Right lobe of liver (tissue), 6 donors: ENCODE measurements around the gene TRIM66. TPM values are rescaled to one million over a fixed set of nuclear protein-coding genes. Genes with fewer than 3 reads are reported as not detected.

Source experiments
- ATAC-seq, 4 donors: fragments of 200-7000 bp; cut with Tn5 transposase; one replicate each; pipeline ENCODE4 v1.9.1; 2020; ENCODE audit warnings: mild to moderate bottlenecking in 4 of 4, moderate library complexity in 4 of 4
- DNase-seq, 3 donors: peaks; one replicate each; pipeline ENCODE4 v3.0.0-alpha.2; 2020
- H3K27ac ChIP-seq, 3 donors: fragments of 200-600 bp; one replicate each; pipeline ENCODE4 v1.8.0; 2022
- H3K27me3 ChIP-seq, 2 donors: fragments of 200-600 bp; one replicate each; pipeline ENCODE4 v1.8.0; 2022
- H3K36me3 ChIP-seq, 4 donors: fragments of 200-600 bp; sonication (generic) in 1 of 4; one replicate each; pipeline versions ENCODE4 v1.5.1 to v1.8.0; 2017 to 2022; ENCODE audit warnings: control low read depth in 1 of 4
- H3K4me1 ChIP-seq, 4 donors: fragments of 200-600 bp; sonication (generic) in 1 of 4; one replicate each; pipeline versions ENCODE4 v1.5.1 to v1.8.0; 2017 to 2022; ENCODE audit warnings: control low read depth in 1 of 4
- H3K4me3 ChIP-seq, 3 donors: fragments of 200-600 bp; one replicate each; pipeline ENCODE4 v1.8.0; 2022
- H3K9me3 ChIP-seq, 4 donors: fragments of 200-600 bp; sonication (generic) in 1 of 4; one replicate each; pipeline versions ENCODE4 v1.5.1 to v1.8.0; 2017 to 2022; ENCODE audit warnings: control low read depth in 1 of 4
- POLR2A ChIP-seq: fragments of 450-650 bp; IDR thresholded peaks from one replicate; pipeline ENCODE4 v1.6.1; 2017; ENCODE audit warnings: antibody characterized with exemption, mild to moderate bottlenecking
- WGBS: methylation state at CpG from one replicate; pipeline ENCODE4 v1.1.6; 2018; ENCODE audit warnings: low coverage, low lambda C conversion rate; ENCODE audit not compliant: insufficient coverage; ENCODE audit errors: missing lambda C conversion rate; 5-methylcytosine and 5-hydroxymethylcytosine counted together
- intact Hi-C, 2 donors: fragments of 100-400 bp; cut with DNase I; formaldehyde crosslinking; loops; one replicate each; pipeline versions ENCODE4 v1.11.2 to v1.14.1; 2022
- total RNA-seq, 6 experiments: library from RNA; depleted of rRNA in 2 of 6; stranded (reverse); fragments of >200 nt in 2 of 6; fragmentation: NEBNext Ultra II Directional in 3 of 6; extraction: Animal tissue kit (Norgen Biotek cat#: 25700) in 3 of 6; gene quantifications; one replicate each; pipeline versions ENCODE4 v1.1.0 to v1.2.4, GENCODE V29; 2016 to 2023
- TF ChIP-seq, protein P1 (sequence below), 4 donors: fragments of 200-600 bp in 3 of 4; fragments of 450-650 bp in 1 of 4; IDR thresholded peaks; one replicate each; pipeline versions ENCODE4 v1.5.1 to v1.8.0; 2016 to 2022; ENCODE audit warnings: antibody characterized with exemption in 4 of 4, mild to moderate bottlenecking in 2 of 4
- donor health status: DM: no; HTN: yes; CAD: no.
- donor health status: DM: no; HTN: no; CAD: no.
- donor health status: DM: no; HTN: no; CAD: no.
- donor health status: DM: no; HTN: yes; CAD: no.
- donor health status: DM: no; HTN: yes; CAD: no.

TRIM66 gene
- total RNA-seq, 6 experiments from 2014 or later = 4.0 to 16.4 (median 6.9) TPM

DNA sequence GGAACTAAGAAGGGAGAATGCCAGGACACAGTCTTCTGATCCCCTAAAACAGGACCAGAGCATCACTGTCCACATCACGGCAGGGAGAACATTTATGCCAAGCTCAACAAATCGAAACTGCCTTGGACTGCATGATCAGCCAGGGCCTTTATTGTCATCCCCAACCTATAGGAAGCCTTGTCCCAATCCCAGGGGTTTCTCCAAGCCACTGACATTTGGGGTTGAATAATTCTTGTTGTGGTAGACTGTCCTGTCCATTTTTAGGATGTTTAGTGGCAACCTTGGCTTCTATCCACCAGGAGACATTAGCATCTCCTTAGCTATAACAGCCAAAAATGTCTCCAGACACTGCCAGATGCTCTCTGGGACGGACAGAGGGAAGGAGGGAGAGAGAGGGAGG is 37.3 kb upstream of the TRIM66 start:
- Histone ChIP-seq H3K9me3 (no peaks in the 10 kb centered on the region), H3K27me3 (no peaks in the 10 kb centered on the region), H3K4me1 (peaks cover 0 to 52% (median 25%) of the 10 kb centered on the region in 4 donors), H3K36me3 (no peaks in the 10 kb centered on the region), H3K27ac (peak overlapping the region; percentile 6 to 87 (median 43)), H3K4me3 (no peak overlapping the region)
- DNase-seq (no peak), ATAC-seq (no peak)
- intact Hi-C loops = no loop called here
- 73% methylated on average over 3 of the region's 3 CpGs for WGBS
- TF ChIP-seq POLR2A = no peak
- TF ChIP-seq, protein P1, sequence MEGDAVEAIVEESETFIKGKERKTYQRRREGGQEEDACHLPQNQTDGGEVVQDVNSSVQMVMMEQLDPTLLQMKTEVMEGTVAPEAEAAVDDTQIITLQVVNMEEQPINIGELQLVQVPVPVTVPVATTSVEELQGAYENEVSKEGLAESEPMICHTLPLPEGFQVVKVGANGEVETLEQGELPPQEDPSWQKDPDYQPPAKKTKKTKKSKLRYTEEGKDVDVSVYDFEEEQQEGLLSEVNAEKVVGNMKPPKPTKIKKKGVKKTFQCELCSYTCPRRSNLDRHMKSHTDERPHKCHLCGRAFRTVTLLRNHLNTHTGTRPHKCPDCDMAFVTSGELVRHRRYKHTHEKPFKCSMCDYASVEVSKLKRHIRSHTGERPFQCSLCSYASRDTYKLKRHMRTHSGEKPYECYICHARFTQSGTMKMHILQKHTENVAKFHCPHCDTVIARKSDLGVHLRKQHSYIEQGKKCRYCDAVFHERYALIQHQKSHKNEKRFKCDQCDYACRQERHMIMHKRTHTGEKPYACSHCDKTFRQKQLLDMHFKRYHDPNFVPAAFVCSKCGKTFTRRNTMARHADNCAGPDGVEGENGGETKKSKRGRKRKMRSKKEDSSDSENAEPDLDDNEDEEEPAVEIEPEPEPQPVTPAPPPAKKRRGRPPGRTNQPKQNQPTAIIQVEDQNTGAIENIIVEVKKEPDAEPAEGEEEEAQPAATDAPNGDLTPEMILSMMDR (IDR thresholded peaks at IDR 0.05) = no peak

DNA sequence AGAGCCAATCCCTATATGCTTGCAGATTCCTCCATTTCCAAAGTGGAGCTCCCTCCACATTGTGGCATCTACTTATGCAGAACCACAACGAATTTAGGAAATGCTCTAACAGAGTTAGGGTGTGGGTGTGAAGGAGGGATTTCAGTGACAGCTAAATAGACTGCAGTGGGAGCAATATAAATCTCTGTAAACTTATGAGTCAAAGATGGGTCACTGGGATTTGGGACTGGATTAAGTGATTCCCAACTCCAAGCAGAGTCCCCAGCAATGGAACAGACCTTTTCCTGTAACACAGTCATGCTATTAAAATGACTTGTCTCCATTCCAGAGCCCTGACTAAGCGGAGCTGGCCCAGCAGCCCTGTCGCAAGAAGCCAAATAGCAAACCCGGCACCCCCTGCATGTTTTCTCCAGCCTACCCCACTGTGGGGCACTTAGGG is 36.8 kb upstream of the TRIM66 start:
- no peaks in the 10 kb centered on the region for H3K9me3 ChIP-seq
- H3K4me3 ChIP-seq = no peak overlapping the region
- peak in 1 of 4 donors; percentile 50 for ATAC-seq
- peak overlapping the region in 2 of 3 donors; percentile 81 to 87 for H3K27ac ChIP-seq
- H3K36me3 ChIP-seq = no peaks in the 10 kb centered on the region
- intact Hi-C loops = no loop called here
- H3K4me1 ChIP-seq = peaks cover 0 to 57% (median 28%) of the 10 kb centered on the region in 4 donors
- TF ChIP-seq, protein P1 (IDR thresholded peaks at IDR 0.05) = no peak
- TF ChIP-seq POLR2A = no peak
- H3K27me3 ChIP-seq = no peaks in the 10 kb centered on the region
- no peak for DNase-seq
- WGBS = 0% methylated on average over 1 of the region's 4 CpGs

DNA sequence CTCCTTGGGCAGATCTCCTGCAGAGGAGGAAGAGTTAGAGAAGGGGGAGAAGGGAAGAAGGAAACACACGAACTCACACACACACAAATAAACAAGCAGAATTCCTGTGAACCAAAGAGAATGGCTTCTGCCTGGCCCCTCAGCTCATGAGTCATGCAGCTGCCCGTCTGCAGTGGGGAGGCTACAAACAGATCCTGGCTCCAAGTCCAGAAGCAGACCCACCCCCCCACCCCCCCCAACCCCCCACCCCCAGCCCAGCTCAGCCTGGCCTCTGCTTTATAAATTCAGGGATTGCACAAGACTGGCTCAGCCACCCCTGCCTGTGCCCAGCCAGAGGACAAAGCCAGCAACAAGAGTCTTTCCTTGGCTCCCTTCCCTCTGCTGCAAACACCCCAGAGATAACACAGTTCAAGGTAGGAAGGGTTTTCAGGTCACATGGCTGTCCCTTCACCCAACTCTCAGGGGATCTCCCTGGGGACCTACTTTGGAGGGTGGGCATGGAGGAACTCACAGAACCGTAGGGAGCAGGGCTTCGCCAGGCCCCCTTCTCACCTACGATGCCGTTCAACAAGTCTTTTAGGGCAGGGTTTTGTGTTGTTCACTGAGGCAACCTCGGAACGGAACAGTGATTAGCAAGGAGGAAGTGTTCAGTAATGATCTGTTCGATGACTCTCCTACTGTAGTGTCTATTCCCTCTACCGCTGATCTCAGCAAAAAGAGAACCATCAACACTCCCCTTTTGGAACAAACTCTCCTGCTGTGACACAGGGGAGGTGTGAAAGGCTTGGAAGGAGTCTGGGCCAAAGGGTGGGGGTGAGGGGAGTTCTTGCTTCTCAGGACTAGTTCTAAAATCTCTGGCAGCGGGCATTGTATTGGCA is 35.6 kb upstream of the TRIM66 start:
- peak overlapping the region; percentile 81 to 87 (median 86) for H3K27ac ChIP-seq
- intact Hi-C loops = no loop called here
- H3K4me1 ChIP-seq = peaks cover 0 to 64% (median 32%) of the 10 kb centered on the region in 4 donors
- WGBS = 15% methylated on average over 11 of the region's 11 CpGs
- DNase-seq (peak; percentile 68 to 90 (median 77)), ATAC-seq (peak; percentile 76 to 92 (median 85))
- H3K9me3 ChIP-seq = no peaks in the 10 kb centered on the region
- no peaks in the 10 kb centered on the region for H3K36me3 ChIP-seq
- TF ChIP-seq, protein P1 (IDR thresholded peaks at IDR 0.05) = no peak
- no peak for TF ChIP-seq POLR2A
- H3K4me3 ChIP-seq = peak overlapping the region in 1 of 3 donors; percentile 34
- H3K27me3 ChIP-seq = no peaks in the 10 kb centered on the region

DNA sequence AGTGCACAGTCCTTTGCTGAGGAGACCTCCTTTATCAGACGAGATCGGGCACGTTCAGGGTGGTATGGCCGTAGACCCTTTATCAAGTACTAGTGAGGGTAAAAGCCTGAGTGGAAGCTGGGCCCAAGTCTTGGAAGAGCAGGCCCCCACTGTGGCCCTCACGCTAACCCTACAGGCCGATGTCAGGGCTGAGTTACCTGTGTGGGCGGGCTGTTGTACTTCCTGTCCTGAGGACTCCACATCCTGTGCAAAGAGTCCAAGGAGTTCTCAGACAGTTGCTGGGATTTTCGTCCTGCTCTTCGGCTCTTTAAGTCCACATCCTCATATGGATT is 35.0 kb upstream of the TRIM66 start:
- H3K27ac ChIP-seq = peak overlapping the region in 2 of 3 donors; percentile 42 to 61
- WGBS = 21% methylated on average over 5 of the region's 9 CpGs
- intact Hi-C loops = no loop called here
- no peaks in the 10 kb centered on the region for H3K27me3 ChIP-seq
- H3K36me3 ChIP-seq = peaks cover 0 to 5% (median 0%) of the 10 kb centered on the region in 4 donors
- DNase-seq (no peak), ATAC-seq (peak in 2 of 4 donors; percentile 2 to 3)
- TF ChIP-seq, protein P1 (IDR thresholded peaks at IDR 0.05) = no peak
- no peak for TF ChIP-seq POLR2A
- H3K4me3 ChIP-seq = no peak overlapping the region
- no peaks in the 10 kb centered on the region for H3K9me3 ChIP-seq
- H3K4me1 ChIP-seq = peaks cover 0 to 64% (median 32%) of the 10 kb centered on the region in 4 donors
